ENCODE results near the gene CDKN2D.

Gene CDKN2D

GRCh38 chr19:10593148-10593547, 24.4 kb upstream of the CDKN2D start:
- DNase-seq (ENCODE audit: insufficient read length, low spot score) = no peak
- FAIRE-seq = no peak

GRCh38 chr19:10587839-10588150, 19.0 kb upstream of the CDKN2D start:
- DNase-seq (ENCODE audit: insufficient read length, low spot score) = no peak
- no peak for TF ChIP-seq CTCF (IDR thresholded peaks at IDR 0.05; ENCODE audit: insufficient read depth, missing control alignments)
- no peak for FAIRE-seq

More at GRCh38 chr19:10593148-10593547, 24.4 kb upstream of the CDKN2D start:
- no peak for TF ChIP-seq CTCF (IDR thresholded peaks at IDR 0.05; ENCODE audit: insufficient read depth, missing control alignments)

- no peak for TF ChIP-seq CTCF (IDR thresholded peaks at IDR 0.05; ENCODE audit: insufficient read depth, missing control alignments)
- DNase-seq (ENCODE audit: insufficient read length, low spot score) = no peak
- FAIRE-seq = no peak
Observed at GRCh38 chr19:10587022-10587838, 18.5 kb upstream of the CDKN2D start, which contains the start of gene AP1M2. TSS of gene AP1M2 (minus strand) at chr19:10587312. CDS start at chr19:10587231, 81 bp downstream.

DNA sequence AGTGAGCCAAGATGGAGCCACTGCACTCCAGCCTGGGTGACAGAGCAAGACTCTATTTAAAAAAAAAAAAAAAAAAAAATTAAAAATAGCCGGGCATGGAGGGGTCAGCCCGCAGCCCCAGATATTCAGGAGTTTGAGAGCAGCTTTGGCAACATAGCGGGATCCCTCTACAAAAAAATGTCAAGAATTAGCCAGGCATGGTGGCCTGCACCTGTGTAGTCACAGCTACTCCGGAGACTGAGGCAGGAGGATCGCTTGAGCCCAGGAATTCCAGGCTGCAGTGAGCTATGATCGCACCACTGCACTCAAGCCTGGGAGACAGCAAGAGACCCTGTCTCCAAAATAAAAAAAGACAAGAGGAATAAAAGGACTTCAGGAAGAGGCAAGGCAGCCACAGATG, 17.6 kb upstream of the CDKN2D start:
- no peak for TF ChIP-seq CTCF (IDR thresholded peaks at IDR 0.05; ENCODE audit: insufficient read depth, missing control alignments)
- DNase-seq (ENCODE audit: insufficient read length, low spot score) (no peak), FAIRE-seq (no peak)

DNA sequence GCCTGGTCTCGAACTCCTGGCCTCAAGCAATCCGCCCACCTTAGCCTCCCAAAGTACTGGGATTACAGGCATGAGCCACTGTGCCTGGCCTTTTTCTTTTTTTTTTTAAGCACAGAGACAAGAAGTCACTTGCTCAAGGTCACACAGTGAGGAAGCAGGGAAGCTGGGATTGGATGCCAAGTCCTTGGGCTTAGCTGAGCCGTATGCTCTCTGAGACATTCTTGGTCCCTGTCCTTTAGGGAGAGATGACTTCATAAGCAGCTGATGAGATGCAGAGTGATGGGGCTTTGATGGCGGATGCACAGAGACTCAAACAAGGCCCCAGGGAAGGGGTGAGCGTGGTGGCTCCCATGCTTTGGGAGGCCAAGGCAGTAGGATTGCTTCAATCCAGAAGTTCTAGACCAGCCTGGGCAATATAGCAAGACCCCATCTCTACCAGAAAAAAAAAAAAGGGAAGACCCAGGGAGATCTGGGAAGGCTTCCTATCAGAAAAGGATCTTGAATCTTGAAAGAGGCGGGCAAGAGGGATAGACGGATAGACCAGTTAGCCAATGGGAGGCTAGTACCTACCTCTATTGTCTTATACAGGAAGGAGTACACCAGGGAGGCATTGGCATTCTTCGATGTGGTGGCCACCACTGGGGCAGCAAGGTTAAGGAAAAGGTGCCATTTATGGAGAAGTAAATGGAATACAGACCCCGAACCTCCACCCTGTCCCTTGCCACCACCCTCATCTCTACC, 14.4 kb upstream of the CDKN2D start:
- DNase-seq (ENCODE audit: insufficient read length, low spot score) = no peak
- no peak for TF ChIP-seq CTCF (IDR thresholded peaks at IDR 0.05; ENCODE audit: insufficient read depth, missing control alignments)
- FAIRE-seq = no peak

DNA sequence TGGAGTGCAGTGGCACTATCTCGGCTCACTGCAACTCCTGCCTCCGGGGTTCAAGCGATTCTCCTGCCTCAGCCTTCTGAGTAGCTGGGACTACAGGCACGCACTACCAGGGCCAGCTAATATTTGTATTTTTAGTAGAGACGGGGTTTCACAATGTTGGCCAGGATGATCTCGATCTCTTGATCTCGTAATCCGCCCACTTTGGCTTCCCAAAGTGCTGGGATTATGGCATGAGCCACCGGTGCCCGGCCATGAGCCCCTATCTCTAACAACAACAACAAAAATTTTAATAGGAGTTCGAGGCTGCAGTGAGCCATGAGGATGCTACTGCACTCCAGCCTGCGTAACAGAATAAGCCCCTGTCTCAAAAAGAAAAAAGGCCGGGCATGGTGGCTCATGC, 13.3 kb upstream of the CDKN2D start:
- no peak for TF ChIP-seq CTCF (IDR thresholded peaks at IDR 0.05; ENCODE audit: insufficient read depth, missing control alignments)
- DNase-seq (ENCODE audit: insufficient read length, low spot score) = no peak
- no peak for FAIRE-seq
